KMS-11 (cell line): ENCODE measurements around the gene NOS1AP.

Experiments
- H2AFZ ChIP-seq: fragments of 200-600 bp; sonication (generic); 2 replicates; pipeline ENCODE4 v1.6.1; 2016; ENCODE audit warnings: antibody characterized with exemption, mixed run types, low read depth
- H3K27ac ChIP-seq: fragments of 200-600 bp; sonication (generic); 2 replicates; pipeline ENCODE4 v1.6.1; 2016; ENCODE audit warnings: mild to moderate bottlenecking, mixed run types
- H3K27me3 ChIP-seq: fragments of 200-600 bp; sonication (generic); 2 replicates; pipeline ENCODE4 v1.6.1; 2017; ENCODE audit warnings: mild to moderate bottlenecking, low read depth, mixed run types, moderate library complexity; ENCODE audit not compliant: insufficient read depth
- H3K36me3 ChIP-seq: fragments of 200-600 bp; sonication (generic); 2 replicates; pipeline ENCODE4 v1.6.1; 2017; ENCODE audit warnings: mild to moderate bottlenecking, mixed run types; ENCODE audit not compliant: insufficient read depth
- H3K4me1 ChIP-seq: fragments of 200-600 bp; sonication (generic); 2 replicates; pipeline ENCODE4 v1.6.1; 2016; ENCODE audit warnings: mild to moderate bottlenecking, low read depth, mixed run types; ENCODE audit not compliant: poor library complexity, severe bottlenecking
- H3K4me2 ChIP-seq: fragments of 200-600 bp; sonication (generic); 2 replicates; pipeline ENCODE4 v1.7.0; 2016; ENCODE audit warnings: mild to moderate bottlenecking, mixed run types
- H3K4me3 ChIP-seq: fragments of 200-600 bp; sonication (generic); IDR thresholded peaks from 2 replicates; pipeline ENCODE4 v1.6.1; 2017; ENCODE audit warnings: low read depth, low read length, mixed read lengths; ENCODE audit not compliant: insufficient read depth
- H3K79me2 ChIP-seq: fragments of 200-600 bp; sonication (generic); 2 replicates; pipeline ENCODE4 v1.6.1; 2016; ENCODE audit warnings: low read depth, mixed run types; ENCODE audit not compliant: insufficient read depth
- H3K9ac ChIP-seq: fragments of 200-600 bp; sonication (generic); 2 replicates; pipeline ENCODE4 v1.6.1; 2016; ENCODE audit warnings: mild to moderate bottlenecking, mixed run types
- H4K20me1 ChIP-seq: fragments of 200-600 bp; sonication (generic); 2 replicates; pipeline ENCODE4 v1.6.1; 2016; ENCODE audit warnings: mild to moderate bottlenecking, mixed run types; ENCODE audit not compliant: insufficient read depth
- TF ChIP-seq, protein P1 (sequence below): fragments of 200-600 bp; sonication (generic); conservative IDR thresholded peaks from 2 replicates; pipeline ENCODE4 v1.6.1; 2017; ENCODE audit warnings: low read depth, mild to moderate bottlenecking, antibody characterized with exemption, low read length, moderate library complexity, mixed read lengths

NOS1AP gene

GRCh38 chr1:162144268-162144667 is 74.8 kb downstream of the NOS1AP start:
- Histone ChIP-seq H3K36me3 (no peaks in the 10 kb centered on the region), H3K9ac (no peak overlapping the region), H3K4me1 (peaks cover 18% of the 10 kb centered on the region), H3K79me2 (no peaks in the 10 kb centered on the region), H3K27ac (no peak overlapping the region), H3K4me3 (no peak overlapping the region), H3K27me3 (no peaks in the 10 kb centered on the region), H2AFZ (no peak overlapping the region), H4K20me1 (no peaks in the 10 kb centered on the region), H3K4me2 (no peak overlapping the region)
- TF ChIP-seq, protein P1, sequence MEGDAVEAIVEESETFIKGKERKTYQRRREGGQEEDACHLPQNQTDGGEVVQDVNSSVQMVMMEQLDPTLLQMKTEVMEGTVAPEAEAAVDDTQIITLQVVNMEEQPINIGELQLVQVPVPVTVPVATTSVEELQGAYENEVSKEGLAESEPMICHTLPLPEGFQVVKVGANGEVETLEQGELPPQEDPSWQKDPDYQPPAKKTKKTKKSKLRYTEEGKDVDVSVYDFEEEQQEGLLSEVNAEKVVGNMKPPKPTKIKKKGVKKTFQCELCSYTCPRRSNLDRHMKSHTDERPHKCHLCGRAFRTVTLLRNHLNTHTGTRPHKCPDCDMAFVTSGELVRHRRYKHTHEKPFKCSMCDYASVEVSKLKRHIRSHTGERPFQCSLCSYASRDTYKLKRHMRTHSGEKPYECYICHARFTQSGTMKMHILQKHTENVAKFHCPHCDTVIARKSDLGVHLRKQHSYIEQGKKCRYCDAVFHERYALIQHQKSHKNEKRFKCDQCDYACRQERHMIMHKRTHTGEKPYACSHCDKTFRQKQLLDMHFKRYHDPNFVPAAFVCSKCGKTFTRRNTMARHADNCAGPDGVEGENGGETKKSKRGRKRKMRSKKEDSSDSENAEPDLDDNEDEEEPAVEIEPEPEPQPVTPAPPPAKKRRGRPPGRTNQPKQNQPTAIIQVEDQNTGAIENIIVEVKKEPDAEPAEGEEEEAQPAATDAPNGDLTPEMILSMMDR, result no peak

GRCh38 chr1:162144853-162145252 is 75.4 kb downstream of the NOS1AP start:
- Histone ChIP-seq H3K36me3 (no peaks in the 10 kb centered on the region), H4K20me1 (no peaks in the 10 kb centered on the region), H3K4me1 (peaks cover 24% of the 10 kb centered on the region), H3K79me2 (no peaks in the 10 kb centered on the region), H3K4me2 (no peak overlapping the region), H2AFZ (no peak overlapping the region), H3K27ac (no peak overlapping the region), H3K4me3 (no peak overlapping the region), H3K27me3 (no peaks in the 10 kb centered on the region), H3K9ac (no peak overlapping the region)
- TF ChIP-seq, protein P1, result no peak

DNA sequence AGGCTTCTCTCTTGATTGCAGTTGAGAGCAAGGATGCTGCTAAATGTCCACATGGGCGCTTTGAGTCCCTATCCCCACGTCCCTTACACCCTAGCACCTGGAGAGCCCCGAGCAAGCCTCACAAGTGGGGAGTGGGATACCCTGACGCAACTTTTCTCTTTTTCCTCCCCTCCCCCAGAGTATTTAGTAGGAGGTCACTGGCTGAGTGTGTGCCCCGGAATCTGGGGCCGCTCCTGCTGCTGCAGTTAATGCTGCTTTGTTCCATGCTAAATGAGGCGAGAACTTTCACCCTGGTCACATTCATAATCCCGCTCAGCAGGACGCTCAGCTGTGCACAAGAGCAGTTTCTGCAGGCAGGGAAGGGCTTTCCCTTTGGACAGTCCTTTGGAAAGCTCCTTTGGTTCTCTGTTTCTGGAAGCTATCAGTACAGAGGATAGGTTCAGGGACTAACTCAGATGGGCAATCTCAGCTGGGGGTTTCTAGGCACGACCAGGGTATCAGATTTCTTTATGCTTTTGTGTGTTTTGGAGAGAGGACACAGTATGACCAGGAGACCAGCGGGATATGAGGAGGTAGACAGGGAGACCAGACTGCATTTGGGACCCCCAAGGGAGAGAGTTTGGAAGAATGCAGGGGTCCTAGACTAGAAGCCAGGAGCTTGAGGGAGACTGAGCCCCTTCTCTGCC is 75.9 kb downstream of the NOS1AP start:
- Histone ChIP-seq H3K4me2 (0 out of 2 replicates have a peak overlapping the region, but pooled peaks have one; percentile 2), H3K27ac (no peak overlapping the region), H3K4me1 (peaks cover 25% of the 10 kb centered on the region), H3K79me2 (no peaks in the 10 kb centered on the region), H2AFZ (no peak overlapping the region), H3K4me3 (no peak overlapping the region), H4K20me1 (no peaks in the 10 kb centered on the region), H3K27me3 (no peaks in the 10 kb centered on the region), H3K36me3 (no peaks in the 10 kb centered on the region), H3K9ac (no peak overlapping the region)
- TF ChIP-seq, protein P1, result no peak

- Histone ChIP-seq H3K9ac (no peak overlapping the region), H2AFZ (no peak overlapping the region), H3K4me3 (no peak overlapping the region), H3K36me3 (no peaks in the 10 kb centered on the region), H3K27me3 (no peaks in the 10 kb centered on the region), H3K79me2 (no peaks in the 10 kb centered on the region), H3K4me2 (peak overlapping the region; percentile 2; the same call in 1 of the 2 replicates), H3K27ac (no peak overlapping the region), H4K20me1 (no peaks in the 10 kb centered on the region), H3K4me1 (peaks cover 31% of the 10 kb centered on the region)
- TF ChIP-seq, protein P1, result no peak
Measured at GRCh38 chr1:162145966-162146696, 76.6 kb downstream of the NOS1AP start.
